ENCODE measurements around the gene PLEKHH3. TPM values are rescaled to one million over a fixed set of nuclear protein-coding genes. Genes with fewer than 3 reads are reported as not detected.

Gene PLEKHH3
- total and polyA plus RNA-seq, 12 donors, result 1.8 to 73.2 (median 46.6) TPM

GRCh38 chr17:42699415-42699740 lies 22.6 kb upstream of the PLEKHH3 start:
- peaks cover 0 to 8% of the 10 kb centered on the region in 2 donors for H3K4me1 ChIP-seq (replicated peaks in 1 of 2)
- H3K36me3 ChIP-seq (replicated peaks in 1 of 2), result peaks cover 0 to 51% of the 10 kb centered on the region in 2 donors
- H3K9me3 ChIP-seq (replicated peaks in 1 of 3), result no peaks in the 10 kb centered on the region
- WGBS, 4 donors, result 87 to 95% (median 92%) methylated on average over 4 of the region's 4 CpGs
- intact Hi-C loops (cut with DNase I), result no loop called here
- DNase-seq, result no peak
- no peak overlapping the region for H3K4me3 ChIP-seq
- TF ChIP-seq CTCF (IDR thresholded peaks at IDR 0.05) (no peak), POLR2A (IDR thresholded peaks at IDR 0.05) (no peak)
- no peak overlapping the region for H3K27ac ChIP-seq
- no peaks in the 10 kb centered on the region for H3K27me3 ChIP-seq

- intact Hi-C loops (cut with DNase I), result no loop called here
- H3K27ac ChIP-seq, result no peak overlapping the region
Observed at GRCh38 chr17:42698736-42699414, 22.1 kb upstream of the PLEKHH3 start.

GRCh38 chr17:42697108-42697811 lies 20.5 kb upstream of the PLEKHH3 start:
- intact Hi-C loops (cut with DNase I), result no loop called here
- WGBS, 4 donors, result 94 to 98% (median 95%) methylated on average over 13 to 19 of the region's 19 CpGs
- H3K36me3 ChIP-seq (replicated peaks in 1 of 2), result peaks cover 0 to 30% of the 10 kb centered on the region in 2 donors

More at GRCh38 chr17:42698736-42699414, 22.1 kb upstream of the PLEKHH3 start:
- WGBS, 4 donors, result 24 to 50% (median 37%) methylated on average over 1 to 2 of the region's 2 CpGs
- peak in 6 of 7 donors; percentile 70 to 86 (median 78) for DNase-seq
- TF ChIP-seq POLR2A (IDR thresholded peaks at IDR 0.05), result no peak
- no peak for TF ChIP-seq CTCF (IDR thresholded peaks at IDR 0.05)
- H3K27me3 ChIP-seq, result no peaks in the 10 kb centered on the region
- peaks cover 0 to 8% of the 10 kb centered on the region in 2 donors for H3K4me1 ChIP-seq (replicated peaks in 1 of 2)
- no peak overlapping the region for H3K4me3 ChIP-seq
- H3K9me3 ChIP-seq (replicated peaks in 1 of 3), result no peaks in the 10 kb centered on the region
- peaks cover 0 to 46% of the 10 kb centered on the region in 2 donors for H3K36me3 ChIP-seq (replicated peaks in 1 of 2)

More at GRCh38 chr17:42697108-42697811, 20.5 kb upstream of the PLEKHH3 start:
- no peaks in the 10 kb centered on the region for H3K27me3 ChIP-seq
- no peak overlapping the region for H3K27ac ChIP-seq
- peaks cover 0 to 8% of the 10 kb centered on the region in 2 donors for H3K4me1 ChIP-seq (replicated peaks in 1 of 2)
- H3K4me3 ChIP-seq, result no peak overlapping the region
- TF ChIP-seq CTCF (IDR thresholded peaks at IDR 0.05), result no peak
- TF ChIP-seq POLR2A (IDR thresholded peaks at IDR 0.05), result no peak
- no peaks in the 10 kb centered on the region for H3K9me3 ChIP-seq (replicated peaks in 1 of 3)
- DNase-seq, result no peak
